ENCODE results near the gene PIEZO1. TPM values are rescaled to one million over a fixed set of nuclear protein-coding genes. Genes with fewer than 3 reads are reported as not detected.

The PIEZO1 gene
- total and polyA plus RNA-seq, 2 donors (not counting 1 experiment from before 2014, with no cell fraction given) = 108 to 331 TPM

DNA sequence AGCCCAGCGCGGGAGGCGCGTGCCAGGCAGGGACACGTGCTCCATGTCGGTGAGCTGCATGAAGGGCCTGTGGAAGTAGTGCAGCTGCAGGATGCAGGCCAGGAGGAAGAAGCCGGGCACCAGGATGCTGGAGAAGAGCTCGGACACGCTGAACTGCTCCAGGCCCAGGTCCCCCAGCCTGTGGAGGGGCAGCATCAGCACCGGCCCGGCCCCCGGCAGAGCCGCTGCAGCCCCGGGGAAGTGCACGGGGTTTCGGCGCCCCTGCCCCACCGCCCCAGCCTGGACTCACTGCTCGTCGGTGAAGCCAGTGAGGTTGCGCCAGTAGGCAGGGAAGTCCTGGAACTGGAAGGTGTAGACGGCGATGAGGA, 50.7 kb downstream of the PIEZO1 start:
- peaks cover 11% of the 10 kb centered on the region for H3K79me2 ChIP-seq (ENCODE audit: control insufficient read depth, insufficient read depth, low read length)
- intact Hi-C loops (cut with micrococcal nuclease) = no loop called here
- 95% methylated on average over 23 of the region's 23 CpGs for WGBS (ENCODE audit: insufficient coverage)
- Mint-ChIP-seq H3K4me1 (peaks cover 6% of the 10 kb centered on the region), H3K27me3 (no peaks in the 10 kb centered on the region), H3K4me3 (no peak overlapping the region), H3K27ac (no peak overlapping the region), H3K9me3 (ENCODE audit: insufficient read depth) (no peaks in the 10 kb centered on the region)
- no peak overlapping the region for H3K4me2 ChIP-seq (replicated peaks; ENCODE audit: low read depth, low read length, poor library complexity, severe bottlenecking)
- peaks cover 0 to 37% of the 10 kb centered on the region in 2 experiments for H3K36me3 ChIP-seq (replicated peaks in 1 of 2; ENCODE audit: control extremely low read depth in 1 of 2, control insufficient read depth in 1 of 2, extremely low read depth in 1 of 2, insufficient read depth in 2 of 2, low read length in 1 of 2)
- no peak overlapping the region for H3K27ac ChIP-seq (ENCODE audit: low read length in 2 of 2)
- peaks cover 27% of the 10 kb centered on the region for H4K20me1 ChIP-seq (ENCODE audit: control insufficient read depth, insufficient read depth, low read length, poor library complexity, severe bottlenecking)
- no peak overlapping the region for H3K9ac ChIP-seq (ENCODE audit: low read length)
- no peak for TF ChIP-seq EZH2 (IDR thresholded peaks at IDR 0.05; ENCODE audit: borderline replicate concordance, insufficient read depth, low read depth, low read length, poor library complexity, severe bottlenecking)
- TF ChIP-seq, protein P1, sequence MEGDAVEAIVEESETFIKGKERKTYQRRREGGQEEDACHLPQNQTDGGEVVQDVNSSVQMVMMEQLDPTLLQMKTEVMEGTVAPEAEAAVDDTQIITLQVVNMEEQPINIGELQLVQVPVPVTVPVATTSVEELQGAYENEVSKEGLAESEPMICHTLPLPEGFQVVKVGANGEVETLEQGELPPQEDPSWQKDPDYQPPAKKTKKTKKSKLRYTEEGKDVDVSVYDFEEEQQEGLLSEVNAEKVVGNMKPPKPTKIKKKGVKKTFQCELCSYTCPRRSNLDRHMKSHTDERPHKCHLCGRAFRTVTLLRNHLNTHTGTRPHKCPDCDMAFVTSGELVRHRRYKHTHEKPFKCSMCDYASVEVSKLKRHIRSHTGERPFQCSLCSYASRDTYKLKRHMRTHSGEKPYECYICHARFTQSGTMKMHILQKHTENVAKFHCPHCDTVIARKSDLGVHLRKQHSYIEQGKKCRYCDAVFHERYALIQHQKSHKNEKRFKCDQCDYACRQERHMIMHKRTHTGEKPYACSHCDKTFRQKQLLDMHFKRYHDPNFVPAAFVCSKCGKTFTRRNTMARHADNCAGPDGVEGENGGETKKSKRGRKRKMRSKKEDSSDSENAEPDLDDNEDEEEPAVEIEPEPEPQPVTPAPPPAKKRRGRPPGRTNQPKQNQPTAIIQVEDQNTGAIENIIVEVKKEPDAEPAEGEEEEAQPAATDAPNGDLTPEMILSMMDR (IDR thresholded peaks at IDR 0.05) = no peak
- CTCF ChIA-PET = interaction anchor here (0.9 to 5.0 kb wide), 4 partner anchors 9 to 473 kb away, joined by 3 to 50 read pairs (median 4); partner anchors contain the start of genes GALNS and TRAPPC2L
- ATAC-seq (ENCODE audit: low read depth) (no peak), DNase-seq (no peak)
- no peak overlapping the region for H3K4me3 ChIP-seq (ENCODE audit: control extremely low read depth in 1 of 5, extremely low read depth in 1 of 5, insufficient read depth in 1 of 5, low read depth in 2 of 5, low read length in 4 of 5)
- no peak overlapping the region for H2AFZ ChIP-seq (ENCODE audit: insufficient read depth, low read depth, low read length, poor library complexity, severe bottlenecking)
- no peaks in the 10 kb centered on the region for H3K27me3 ChIP-seq (replicated peaks in 1 of 4; ENCODE audit: control extremely low read depth in 1 of 4, control insufficient read depth in 3 of 4, insufficient read depth in 4 of 4, low read length in 3 of 4)
- no peaks in the 10 kb centered on the region for H3K9me3 ChIP-seq (ENCODE audit: control extremely low read depth in 1 of 3, control insufficient read depth in 2 of 3, insufficient read depth in 1 of 3, low read length in 2 of 3)
- POLR2A ChIA-PET = no interaction called here
- H3K4me1 ChIP-seq (ENCODE audit: control insufficient read depth in 2 of 2, insufficient read depth in 2 of 2, low read length in 2 of 2) = peaks cover 5 to 18% of the 10 kb centered on the region in 2 donors

DNA sequence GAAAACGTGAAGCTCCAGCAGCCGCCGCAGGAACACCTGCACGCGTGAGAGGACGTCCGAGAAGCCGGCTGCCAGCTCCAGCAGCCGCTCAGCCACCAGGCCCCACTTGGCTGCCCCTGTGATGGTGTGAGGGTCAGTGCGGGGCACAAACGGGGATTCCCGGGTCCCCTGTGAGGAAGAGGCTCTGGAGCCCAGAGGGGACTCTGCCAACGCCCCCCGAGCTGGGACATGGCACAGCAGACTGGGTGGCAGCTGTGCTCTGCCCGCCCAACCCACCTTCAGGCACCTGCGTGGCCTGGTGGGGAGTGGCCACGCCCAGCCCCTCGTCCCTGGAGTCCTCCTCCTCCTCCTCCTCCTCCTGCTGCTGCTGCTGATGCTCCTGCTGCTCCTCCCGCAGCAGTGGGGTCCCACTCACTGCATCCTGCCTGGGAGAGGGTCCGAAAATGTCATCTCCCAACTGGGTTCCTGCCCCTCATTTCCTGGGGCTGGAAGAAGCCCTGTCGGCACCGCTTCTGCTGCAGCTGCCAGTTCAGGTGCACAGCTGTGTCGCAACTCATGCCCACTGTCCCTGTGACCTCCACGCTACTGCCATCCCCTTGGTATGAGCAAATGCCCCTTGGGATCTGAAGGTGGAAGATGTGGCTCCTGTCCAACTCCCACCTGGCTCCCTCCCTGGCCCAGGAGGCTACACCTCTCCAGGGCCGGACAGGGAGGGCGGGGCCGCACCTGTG, 51.2 kb downstream of the PIEZO1 start:
- DNase-seq (no peak), ATAC-seq (ENCODE audit: low read depth) (no peak)
- TF ChIP-seq, protein P1 (IDR thresholded peaks at IDR 0.05) = no peak
- no peak for TF ChIP-seq EZH2 (IDR thresholded peaks at IDR 0.05; ENCODE audit: borderline replicate concordance, insufficient read depth, low read depth, low read length, poor library complexity, severe bottlenecking)
- intact Hi-C loops (cut with micrococcal nuclease) = no loop called here
- Histone ChIP-seq H3K4me3 (ENCODE audit: control extremely low read depth in 1 of 5, extremely low read depth in 1 of 5, insufficient read depth in 1 of 5, low read depth in 2 of 5, low read length in 4 of 5) (no peak overlapping the region), H3K4me2 (replicated peaks; ENCODE audit: low read depth, low read length, poor library complexity, severe bottlenecking) (no peak overlapping the region), H3K27me3 (replicated peaks in 1 of 4; ENCODE audit: control extremely low read depth in 1 of 4, control insufficient read depth in 3 of 4, insufficient read depth in 4 of 4, low read length in 3 of 4) (no peaks in the 10 kb centered on the region), H3K79me2 (ENCODE audit: control insufficient read depth, insufficient read depth, low read length) (peaks cover 11% of the 10 kb centered on the region), H3K36me3 (replicated peaks in 1 of 2; ENCODE audit: control extremely low read depth in 1 of 2, control insufficient read depth in 1 of 2, extremely low read depth in 1 of 2, insufficient read depth in 2 of 2, low read length in 1 of 2) (peaks cover 0 to 37% of the 10 kb centered on the region in 2 experiments), H2AFZ (ENCODE audit: insufficient read depth, low read depth, low read length, poor library complexity, severe bottlenecking) (no peak overlapping the region), H3K27ac (ENCODE audit: low read length in 2 of 2) (no peak overlapping the region), H3K4me1 (ENCODE audit: control insufficient read depth in 2 of 2, insufficient read depth in 2 of 2, low read length in 2 of 2) (peaks cover 5 to 18% of the 10 kb centered on the region in 2 donors), H3K9me3 (ENCODE audit: control extremely low read depth in 1 of 3, control insufficient read depth in 2 of 3, insufficient read depth in 1 of 3, low read length in 2 of 3) (no peaks in the 10 kb centered on the region), H3K9ac (ENCODE audit: low read length) (no peak overlapping the region), H4K20me1 (ENCODE audit: control insufficient read depth, insufficient read depth, low read length, poor library complexity, severe bottlenecking) (peaks cover 27% of the 10 kb centered on the region)
- Mint-ChIP-seq H3K27ac (no peak overlapping the region), H3K4me3 (no peak overlapping the region), H3K9me3 (ENCODE audit: insufficient read depth) (no peaks in the 10 kb centered on the region), H3K4me1 (peaks cover 5% of the 10 kb centered on the region), H3K27me3 (no peaks in the 10 kb centered on the region)
- ChIA-PET POLR2A (no interaction called here), CTCF (interaction anchor here (0.7 to 5.0 kb wide), 5 partner anchors 10 to 474 kb away, joined by 3 to 50 read pairs (median 4); partner anchors contain the start of genes GALNS and TRAPPC2L)
- WGBS (ENCODE audit: insufficient coverage) = 91% methylated on average over 26 of the region's 27 CpGs

Data from B cell (primary cell).